ENCODE data around the gene LTV1. TPM values are rescaled to one million over a fixed set of nuclear protein-coding genes. Genes with fewer than 3 reads are reported as not detected.

LTV1 gene
- total RNA-seq, 1 experiment from 2014 or later, result 18.3 TPM

DNA sequence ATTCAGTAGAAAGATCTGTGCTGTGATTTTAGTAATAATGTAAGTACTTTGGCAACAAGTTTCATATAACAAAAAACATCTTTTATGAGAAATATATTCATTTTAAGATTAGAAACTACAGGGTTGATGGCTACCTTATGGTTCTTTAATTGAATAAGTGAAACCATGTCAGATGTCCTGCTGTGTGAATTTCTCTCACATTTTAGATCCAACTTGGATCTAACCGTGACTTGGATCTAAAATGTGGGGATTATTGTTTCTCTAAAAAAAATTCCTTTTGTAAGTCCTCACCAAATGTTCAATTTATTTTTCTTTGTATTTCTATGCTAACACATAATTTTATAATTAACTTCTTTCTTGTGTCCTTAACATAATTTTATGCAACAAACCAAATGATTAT lies 51.5 kb downstream of the LTV1 start:
- POLR2A ChIA-PET (ENCODE audit: unreplicated experiment), result no interaction called here
- H3K9me2 ChIP-seq (ENCODE audit: insufficient read depth), result no peaks in the 10 kb centered on the region
- intact Hi-C loops (cut with micrococcal nuclease; ENCODE audit: unreplicated experiment), result no loop called here
- H3K9me3 ChIP-seq (ENCODE audit: insufficient read depth, low read depth), result no peaks in the 10 kb centered on the region
- DNase-seq, result no peak
- no peak for TF ChIP-seq EZH2 (IDR thresholded peaks at IDR 0.05; ENCODE audit: low read depth)
- no peak for TF ChIP-seq CTCF (conservative IDR thresholded peaks at IDR 0.05)
- CTCF ChIA-PET, result no interaction called here
- no peak overlapping the region for H3K27ac ChIP-seq
- no TSS peak for BruUV-seq (replicated peaks)
- no peaks in the 10 kb centered on the region for H3K79me2 ChIP-seq (ENCODE audit: low read depth)
- peaks cover 15% of the 10 kb centered on the region for H3K4me1 ChIP-seq (replicated peaks; ENCODE audit: insufficient read depth)
- no peaks in the 10 kb centered on the region for H3K36me3 ChIP-seq (ENCODE audit: low read depth)
- no peaks in the 10 kb centered on the region for H3K27me3 ChIP-seq (ENCODE audit: insufficient read depth, low read depth)
- no peak overlapping the region for H3K4me3 ChIP-seq
- no peak overlapping the region for H2AFZ ChIP-seq
- H3K4me2 ChIP-seq, result no peak overlapping the region
- no peaks in the 10 kb centered on the region for H4K20me1 ChIP-seq (ENCODE audit: insufficient read depth)
- peaks cover 4% of the 10 kb centered on the region; the same call in 1 of the 2 replicates for H3F3A ChIP-seq (ENCODE audit: insufficient read depth, low read depth)

- Histone ChIP-seq H3K27me3 (ENCODE audit: insufficient read depth, low read depth) (no peaks in the 10 kb centered on the region), H3K4me1 (replicated peaks; ENCODE audit: insufficient read depth) (peaks cover 15% of the 10 kb centered on the region), H3K9me3 (ENCODE audit: insufficient read depth, low read depth) (no peaks in the 10 kb centered on the region), H3K9me2 (ENCODE audit: insufficient read depth) (no peaks in the 10 kb centered on the region), H3K4me3 (peak overlapping the region; percentile 40; the same call in 1 of the 2 replicates), H2AFZ (peak overlapping the region; percentile 70), H3K27ac (peak overlapping the region; percentile 60), H3K4me2 (peak overlapping the region; percentile 62), H4K20me1 (ENCODE audit: insufficient read depth) (no peaks in the 10 kb centered on the region), H3K79me2 (ENCODE audit: low read depth) (no peaks in the 10 kb centered on the region), H3F3A (ENCODE audit: insufficient read depth, low read depth) (peaks cover 4% of the 10 kb centered on the region; the same call in 1 of the 2 replicates), H3K36me3 (ENCODE audit: low read depth) (no peaks in the 10 kb centered on the region)
- DNase-seq, result peak; percentile 44 to 85
- intact Hi-C loops (cut with micrococcal nuclease; ENCODE audit: unreplicated experiment), result no loop called here
- ChIA-PET POLR2A (ENCODE audit: unreplicated experiment) (interaction anchor here (0.6 to 0.8 kb wide), 2 partner anchors 359 to 572 kb away, joined by 4 to 17 read pairs; no protein-coding TSS in a partner anchor), CTCF (no interaction called here)
- TF ChIP-seq EZH2 (IDR thresholded peaks at IDR 0.05; ENCODE audit: low read depth) (no peak), CTCF (conservative IDR thresholded peaks at IDR 0.05) (no peak)
- no TSS peak for BruUV-seq (replicated peaks)
These were observed 53.2 kb downstream of the LTV1 start for GRCh38 chr6:143896126-143896860.

GRCh38 chr6:143900358-143900757 lies 57.2 kb downstream of the LTV1 start:
- H3K27ac ChIP-seq, result no peak overlapping the region
- ChIA-PET CTCF (no interaction called here), POLR2A (ENCODE audit: unreplicated experiment) (no interaction called here)
- H3F3A ChIP-seq (ENCODE audit: insufficient read depth, low read depth), result peaks cover 4% of the 10 kb centered on the region; the same call in 1 of the 2 replicates
- DNase-seq, result no peak
- no peaks in the 10 kb centered on the region for H3K9me3 ChIP-seq (ENCODE audit: insufficient read depth, low read depth)
- H3K4me2 ChIP-seq, result no peak overlapping the region
- H3K4me3 ChIP-seq, result no peak overlapping the region
- BruUV-seq (replicated peaks), result no TSS peak
- H2AFZ ChIP-seq, result no peak overlapping the region
- no peaks in the 10 kb centered on the region for H3K36me3 ChIP-seq (ENCODE audit: low read depth)
- peaks cover 15% of the 10 kb centered on the region for H3K4me1 ChIP-seq (replicated peaks; ENCODE audit: insufficient read depth)
- H3K9me2 ChIP-seq (ENCODE audit: insufficient read depth), result no peaks in the 10 kb centered on the region; the same call in 1 of the 2 replicates
- no peaks in the 10 kb centered on the region for H3K79me2 ChIP-seq (ENCODE audit: low read depth)
- no peaks in the 10 kb centered on the region for H4K20me1 ChIP-seq (ENCODE audit: insufficient read depth)
- no peaks in the 10 kb centered on the region for H3K27me3 ChIP-seq (ENCODE audit: insufficient read depth, low read depth)
- no peak for TF ChIP-seq CTCF (conservative IDR thresholded peaks at IDR 0.05)
- TF ChIP-seq EZH2 (IDR thresholded peaks at IDR 0.05; ENCODE audit: low read depth), result no peak
- intact Hi-C loops (cut with micrococcal nuclease; ENCODE audit: unreplicated experiment), result no loop called here

Measured in PC-9 (cell line).